Fibroblast of lung (primary cell): ENCODE data around the gene BBS1.

Experiments
- EZH2 ChIP-seq: IDR thresholded peaks from 2 replicates; pipeline ENCODE4 v1.5.1; 2012; ENCODE audit warnings: low read length, control low read depth, mild to moderate bottlenecking; ENCODE audit errors: missing control alignments
- TF ChIP-seq, protein P1 (sequence below), 2 donors: IDR thresholded peaks in 1 of 2; conservative IDR thresholded peaks in 1 of 2; 1 replicate in 1 of 2; 2 replicates in 1 of 2; pipeline ENCODE4 v1.5.1; 2011 to 2012; ENCODE audit warnings: low read length in 2 of 2, control low read depth in 1 of 2, inconsistent platforms in 1 of 2, low read depth in 1 of 2, mild to moderate bottlenecking in 1 of 2

DNA sequence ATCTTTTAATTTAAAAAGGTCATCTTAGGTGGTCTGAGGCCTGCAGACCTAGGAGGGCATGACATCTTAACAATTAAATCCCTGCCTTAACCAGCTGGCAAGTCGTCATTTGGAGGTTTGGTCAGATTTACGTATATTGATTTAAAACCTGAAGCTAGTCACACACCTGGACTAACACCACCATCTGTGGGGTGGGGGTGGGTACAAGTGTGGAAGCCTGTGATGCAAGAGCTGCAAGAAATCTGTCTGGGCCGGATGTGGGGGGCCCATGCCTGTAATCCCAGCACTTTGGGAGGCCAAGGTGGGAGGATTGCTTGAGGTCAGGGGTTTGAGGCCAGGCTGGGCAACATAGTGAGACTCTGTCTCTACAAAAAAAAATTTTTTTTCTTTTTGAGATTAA lies 70.8 kb downstream of the BBS1 start:
- TF ChIP-seq, protein P1, sequence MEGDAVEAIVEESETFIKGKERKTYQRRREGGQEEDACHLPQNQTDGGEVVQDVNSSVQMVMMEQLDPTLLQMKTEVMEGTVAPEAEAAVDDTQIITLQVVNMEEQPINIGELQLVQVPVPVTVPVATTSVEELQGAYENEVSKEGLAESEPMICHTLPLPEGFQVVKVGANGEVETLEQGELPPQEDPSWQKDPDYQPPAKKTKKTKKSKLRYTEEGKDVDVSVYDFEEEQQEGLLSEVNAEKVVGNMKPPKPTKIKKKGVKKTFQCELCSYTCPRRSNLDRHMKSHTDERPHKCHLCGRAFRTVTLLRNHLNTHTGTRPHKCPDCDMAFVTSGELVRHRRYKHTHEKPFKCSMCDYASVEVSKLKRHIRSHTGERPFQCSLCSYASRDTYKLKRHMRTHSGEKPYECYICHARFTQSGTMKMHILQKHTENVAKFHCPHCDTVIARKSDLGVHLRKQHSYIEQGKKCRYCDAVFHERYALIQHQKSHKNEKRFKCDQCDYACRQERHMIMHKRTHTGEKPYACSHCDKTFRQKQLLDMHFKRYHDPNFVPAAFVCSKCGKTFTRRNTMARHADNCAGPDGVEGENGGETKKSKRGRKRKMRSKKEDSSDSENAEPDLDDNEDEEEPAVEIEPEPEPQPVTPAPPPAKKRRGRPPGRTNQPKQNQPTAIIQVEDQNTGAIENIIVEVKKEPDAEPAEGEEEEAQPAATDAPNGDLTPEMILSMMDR (conservative IDR thresholded peaks at IDR 0.05 in 1 of 2, IDR thresholded peaks at IDR 0.05 in 1 of 2; ENCODE audit: low read depth in 1 of 2, low read length in 2 of 2), result no peak
- no peak for TF ChIP-seq EZH2
